NCI-H226 (cell line): ENCODE data around the gene PCGF3.
"Not testable (repeated sequence)": the region's sequence is repeated elsewhere in the genome, so short reads cannot be mapped to it uniquely, and the experiment has no call there.

Experiments
- DNase-seq: peaks from one replicate; pipeline ENCODE4 v3.0.0-alpha.2; 2015

PCGF3 gene

DNA sequence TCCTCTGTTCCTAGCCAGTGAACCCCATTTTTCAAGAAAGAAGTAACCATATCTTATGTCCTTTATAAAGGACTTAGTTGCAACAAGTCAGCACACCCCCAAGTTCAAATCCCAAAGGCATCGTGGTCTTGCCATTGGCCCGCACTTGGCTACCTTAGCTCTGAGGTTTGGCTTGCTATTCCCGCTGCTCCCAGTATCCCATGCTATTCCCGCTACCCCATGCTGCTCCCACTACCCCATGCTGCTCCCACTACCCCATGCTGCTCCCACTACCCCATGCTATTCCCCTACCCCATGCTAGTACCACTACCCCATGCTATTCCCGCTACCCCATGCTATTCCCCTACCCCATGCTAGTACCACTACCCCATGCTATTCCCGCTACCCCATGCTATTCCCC, 37.4 kb upstream of the PCGF3 start:
- DNase-seq, result not testable (repeated sequence)

DNA sequence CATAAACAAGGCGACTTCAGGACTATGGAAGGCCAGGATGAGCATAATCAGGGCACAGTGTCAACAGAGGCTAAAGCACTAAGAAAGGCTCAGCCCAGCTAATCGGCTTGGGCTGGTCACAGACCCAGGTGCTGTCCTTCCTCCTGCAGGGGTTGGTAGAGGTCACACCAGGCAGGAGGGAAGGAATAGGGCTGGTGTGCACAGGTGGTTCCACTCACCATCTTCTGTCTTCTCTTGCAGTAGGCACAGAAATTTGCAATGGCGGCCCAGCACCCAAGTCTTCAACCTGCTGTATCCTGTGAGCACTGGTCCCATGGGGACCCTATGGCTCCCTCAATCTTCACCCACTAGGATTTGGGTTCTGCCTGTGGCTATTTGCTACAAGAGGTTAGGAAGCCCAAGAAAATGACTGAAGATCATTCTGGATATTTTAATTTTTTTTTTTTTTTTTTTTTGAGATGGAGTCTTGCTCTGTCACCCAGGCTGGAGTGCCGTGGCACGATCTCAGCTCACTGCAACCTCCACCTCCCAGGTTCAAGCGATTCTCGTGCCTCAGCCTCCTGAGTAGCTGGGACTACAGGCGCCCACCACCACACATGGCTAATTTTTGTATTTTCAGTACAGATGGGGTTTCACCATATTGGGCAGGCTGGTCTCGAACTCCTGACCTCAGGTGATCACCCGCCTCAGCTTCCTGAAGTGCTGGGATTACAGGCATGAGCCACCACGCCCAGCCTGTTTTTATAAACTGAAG, 35.6 kb upstream of the PCGF3 start:
- not testable (repeated sequence) for DNase-seq

DNA sequence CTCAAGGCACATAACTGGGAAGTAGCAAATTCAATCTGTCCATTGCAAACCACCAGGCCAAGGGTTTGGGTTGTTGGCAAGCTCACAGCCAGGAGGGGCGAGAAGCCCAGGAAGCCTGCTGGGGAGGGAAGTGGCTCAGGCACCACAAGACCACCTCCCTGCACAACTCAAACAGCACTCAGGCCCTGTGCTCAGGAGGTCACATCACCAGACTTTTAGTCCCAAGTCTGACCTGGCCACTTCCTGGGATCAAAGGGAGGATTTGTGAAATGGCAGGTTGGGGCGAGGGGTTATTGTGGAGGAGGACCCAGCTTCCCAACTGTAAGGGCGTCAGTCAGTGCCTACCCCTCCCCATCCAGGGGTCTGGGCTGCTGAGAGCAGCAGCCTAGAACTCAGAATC, 33.9 kb upstream of the PCGF3 start:
- DNase-seq, result no peak

DNA sequence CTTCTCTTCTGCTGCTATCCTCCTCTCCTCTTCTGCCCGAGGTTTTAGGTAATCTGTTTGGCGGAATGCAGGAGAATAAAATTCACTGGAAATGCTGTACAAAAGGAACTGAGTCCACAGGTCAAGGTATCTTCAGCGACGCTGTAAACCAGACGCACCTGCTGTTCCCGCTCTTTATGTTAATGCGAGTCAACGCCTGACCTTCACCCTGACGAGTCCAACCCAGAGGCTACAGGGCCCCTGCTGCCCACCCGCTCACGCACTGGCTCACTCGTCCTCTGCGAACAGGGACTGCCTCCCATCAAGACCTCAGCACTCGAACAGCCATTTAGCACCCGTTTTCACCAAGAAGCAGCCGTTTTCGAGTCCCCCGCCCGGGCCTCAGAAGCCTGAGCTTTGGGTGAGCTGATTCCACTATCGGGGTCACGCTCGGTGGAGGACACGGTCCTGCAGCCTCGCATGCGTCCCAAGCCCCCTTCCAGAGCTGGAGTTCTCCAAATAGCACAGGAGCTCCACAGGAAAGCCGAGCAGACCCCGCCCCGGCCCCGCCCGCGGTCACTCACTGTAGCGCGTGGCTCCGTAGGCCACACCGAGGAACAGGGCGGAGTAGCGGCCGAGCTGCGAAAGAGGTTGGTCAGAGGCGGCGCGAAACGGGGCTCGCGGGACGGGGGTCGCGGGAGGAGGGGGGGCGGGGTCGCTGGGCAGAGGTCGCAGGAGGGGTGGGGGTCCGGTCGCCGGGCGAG, 32.1 kb upstream of the PCGF3 start:
- no peak for DNase-seq

DNA sequence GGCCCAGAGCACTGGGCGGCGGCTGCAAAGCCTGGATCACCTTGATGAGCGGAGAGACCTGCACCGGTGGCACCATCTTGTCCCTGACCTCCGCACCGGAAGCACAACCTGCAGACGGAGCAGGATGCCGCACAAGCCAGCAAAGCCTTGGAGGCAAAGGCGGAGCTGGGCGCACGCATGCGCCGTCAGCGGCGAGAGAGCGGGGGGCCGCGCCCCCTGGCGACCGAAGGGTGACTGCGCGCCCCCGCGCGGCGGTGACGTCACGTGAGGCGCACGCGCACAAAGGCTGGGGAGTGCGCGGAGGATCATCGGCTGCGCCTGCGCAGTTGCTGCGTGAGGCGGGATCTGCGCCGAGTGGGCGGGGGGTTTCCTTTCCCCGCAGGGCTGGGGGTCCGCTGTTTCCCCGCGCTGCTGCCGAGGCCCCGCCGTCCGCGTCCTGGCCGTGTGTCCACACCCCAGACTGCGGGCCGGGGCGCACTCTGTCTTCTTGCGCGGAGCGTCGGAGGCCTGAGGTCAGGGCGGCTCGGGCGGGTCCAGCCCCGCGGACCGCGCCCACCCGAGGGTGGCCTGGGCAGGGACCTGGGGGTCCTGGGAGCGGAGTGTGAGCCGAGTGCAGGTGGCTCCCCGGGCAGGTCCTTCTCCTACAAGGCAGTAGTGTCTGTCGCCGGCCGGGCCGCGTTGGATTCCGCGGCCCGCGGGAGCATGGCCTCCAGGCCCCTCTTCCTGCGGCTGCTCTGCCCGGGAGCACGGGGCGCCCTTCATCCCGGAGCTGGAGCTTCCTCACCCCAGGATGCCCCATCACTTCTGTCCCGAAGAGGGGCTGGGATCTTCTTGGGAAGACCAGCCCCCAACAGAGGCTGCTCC, 31.2 kb upstream of the PCGF3 start, which contains the start of the genes ATP5ME and MYL5:
TSS of gene ATP5ME (minus strand) at position 105 of the 864 bp plus-strand sequence. CDS start at position 76, 29 bp downstream.
TSS of gene MYL5 (plus strand) at position 371 of the 864 bp plus-strand sequence. CDS start 3,485 bp downstream, outside the sequence.
- DNase-seq, result peak; percentile 79

DNA sequence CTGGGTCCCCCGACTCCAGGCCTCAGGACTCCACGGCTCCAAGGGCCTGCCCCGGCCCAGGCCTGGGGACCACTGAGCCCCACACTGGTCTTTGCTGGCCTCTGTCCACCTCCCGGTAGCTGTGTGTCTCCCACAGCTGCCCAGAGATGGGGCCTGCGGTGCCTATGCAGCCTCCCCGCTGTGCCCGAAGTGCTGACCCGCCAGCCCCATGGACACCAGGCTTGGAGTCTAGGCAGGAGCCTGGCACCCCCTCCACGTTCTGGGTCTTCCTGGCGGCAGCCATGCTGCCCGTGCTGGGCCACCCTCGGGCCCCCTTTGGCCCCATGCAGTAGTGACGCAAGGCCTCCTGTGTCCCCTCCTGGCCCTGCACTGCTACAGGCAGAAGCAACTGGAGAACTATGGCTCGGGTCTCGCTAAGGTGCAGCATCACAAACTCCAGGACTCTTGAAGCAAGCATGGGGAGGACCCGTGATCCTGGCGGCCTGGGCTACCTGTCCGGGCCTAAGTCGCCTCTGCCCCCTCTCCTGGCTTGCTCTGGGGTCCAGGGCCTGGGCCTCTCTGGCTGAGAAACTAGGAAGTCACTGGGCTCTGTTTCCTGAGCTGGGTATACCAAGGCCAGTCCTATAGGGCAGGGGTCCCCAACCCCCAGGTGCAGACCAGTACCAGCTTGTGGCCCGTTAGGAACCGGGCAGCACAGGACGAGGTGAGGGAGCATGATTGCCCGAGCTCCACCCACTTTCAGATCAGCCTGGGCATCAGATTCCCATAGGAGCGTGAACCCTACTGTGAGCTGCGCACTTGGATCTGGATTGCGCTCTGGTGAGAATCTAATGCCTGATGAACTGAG, 30.4 kb upstream of the PCGF3 start:
- DNase-seq, result no peak

DNA sequence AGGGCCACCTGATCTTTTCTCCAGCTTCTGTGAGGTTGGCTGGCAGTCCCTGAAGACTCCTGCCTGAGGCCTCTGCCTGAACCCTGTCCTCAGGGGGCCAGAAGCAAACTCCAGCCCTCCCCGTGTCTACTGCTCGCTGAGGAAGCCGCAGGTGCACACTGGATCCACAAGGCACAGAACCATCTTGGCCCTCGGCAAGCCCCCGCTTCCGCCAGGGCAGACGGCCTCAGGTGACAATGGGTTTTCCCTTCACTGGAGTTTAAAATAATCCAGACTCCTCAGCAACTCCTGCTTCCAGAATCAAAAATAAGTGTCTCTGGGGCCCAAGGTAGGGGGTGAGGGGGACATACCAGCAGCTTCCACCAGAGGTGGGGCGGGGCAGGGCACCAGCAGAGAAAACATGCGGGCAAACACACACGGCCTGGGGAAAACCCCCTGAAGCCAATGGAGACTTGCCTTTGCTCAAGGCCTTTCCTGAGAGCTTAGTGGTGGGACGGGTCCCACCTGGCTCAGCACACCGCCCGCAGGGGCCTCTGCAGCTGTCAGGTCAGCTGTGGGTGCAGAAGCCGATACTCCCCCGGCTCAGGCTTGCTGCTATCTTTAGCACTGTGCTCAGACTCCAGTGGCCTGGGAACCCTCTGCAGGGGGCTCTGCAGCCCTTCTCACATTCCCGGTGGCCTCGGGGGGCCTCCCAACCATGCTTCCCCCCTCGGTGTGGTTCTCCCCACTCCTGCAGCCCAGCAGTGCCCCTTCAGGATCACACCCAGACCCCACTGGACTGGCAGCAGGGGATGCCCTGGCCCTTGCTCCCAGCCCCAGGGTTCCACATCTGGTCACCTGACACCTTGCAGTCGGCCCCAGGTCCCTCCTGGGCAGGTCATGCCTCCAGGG, 29.4 kb upstream of the PCGF3 start:
- DNase-seq, result no peak

DNA sequence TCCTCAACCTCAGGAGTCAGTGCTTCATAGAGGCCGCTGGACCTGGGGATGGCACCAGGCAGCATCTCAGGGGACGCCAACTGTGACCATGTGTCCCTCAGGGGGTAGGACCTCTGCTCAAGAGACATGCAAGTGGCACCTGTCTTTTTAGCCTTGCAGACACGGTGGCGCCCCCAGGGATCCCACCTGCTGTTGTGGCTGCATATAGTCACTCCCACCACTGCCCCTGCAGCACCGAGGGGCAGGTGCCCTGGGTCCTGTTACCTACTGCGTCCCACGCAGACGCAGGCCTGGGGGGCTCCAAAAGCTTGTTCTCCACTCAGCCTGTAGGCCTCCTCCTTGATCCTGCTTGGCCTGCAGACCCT, 28.8 kb upstream of the PCGF3 start:
- no peak for DNase-seq

DNA sequence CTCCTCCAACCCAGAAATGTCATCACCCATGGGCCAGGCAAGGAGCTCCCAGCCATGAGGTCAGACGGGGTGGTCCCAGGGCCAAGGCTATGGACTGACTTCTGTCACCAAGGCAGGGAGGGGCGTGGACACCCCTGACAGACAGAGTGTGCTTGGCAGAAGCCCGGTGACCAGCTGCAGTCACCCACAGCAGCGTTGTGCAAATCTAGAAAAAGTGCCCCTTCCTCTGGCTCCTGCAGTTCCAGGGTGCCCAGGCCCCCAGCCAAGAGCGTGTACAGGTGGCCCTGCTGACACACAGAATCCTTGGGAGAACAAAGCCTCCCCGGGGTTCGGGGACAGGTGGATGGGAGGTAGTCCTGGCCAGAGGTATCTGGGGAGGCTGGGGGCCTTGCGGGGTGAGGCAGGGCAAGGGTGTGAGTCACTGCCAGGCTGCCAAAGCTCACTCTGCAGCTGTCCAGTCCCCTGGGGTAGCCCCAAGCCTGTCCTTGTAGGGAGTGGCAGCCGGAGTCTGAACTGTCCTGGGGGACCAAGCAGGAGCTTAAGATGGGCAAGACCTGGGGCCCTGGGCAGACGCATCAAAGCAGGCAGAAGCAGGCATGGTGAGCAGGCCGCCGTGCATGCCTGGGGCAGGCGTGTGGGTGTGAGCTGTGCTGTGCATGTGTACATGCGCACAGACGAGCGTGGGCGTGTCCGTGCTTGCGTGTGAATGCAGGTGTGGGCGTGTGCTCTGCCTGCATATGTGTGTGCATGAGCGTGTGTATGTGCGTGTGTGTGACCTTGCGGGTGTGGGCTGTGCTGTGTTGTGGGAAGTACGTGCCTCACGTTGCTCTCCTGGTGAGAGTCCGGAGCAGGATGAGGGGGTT, 28.0 kb upstream of the PCGF3 start:
- no peak for DNase-seq

DNA sequence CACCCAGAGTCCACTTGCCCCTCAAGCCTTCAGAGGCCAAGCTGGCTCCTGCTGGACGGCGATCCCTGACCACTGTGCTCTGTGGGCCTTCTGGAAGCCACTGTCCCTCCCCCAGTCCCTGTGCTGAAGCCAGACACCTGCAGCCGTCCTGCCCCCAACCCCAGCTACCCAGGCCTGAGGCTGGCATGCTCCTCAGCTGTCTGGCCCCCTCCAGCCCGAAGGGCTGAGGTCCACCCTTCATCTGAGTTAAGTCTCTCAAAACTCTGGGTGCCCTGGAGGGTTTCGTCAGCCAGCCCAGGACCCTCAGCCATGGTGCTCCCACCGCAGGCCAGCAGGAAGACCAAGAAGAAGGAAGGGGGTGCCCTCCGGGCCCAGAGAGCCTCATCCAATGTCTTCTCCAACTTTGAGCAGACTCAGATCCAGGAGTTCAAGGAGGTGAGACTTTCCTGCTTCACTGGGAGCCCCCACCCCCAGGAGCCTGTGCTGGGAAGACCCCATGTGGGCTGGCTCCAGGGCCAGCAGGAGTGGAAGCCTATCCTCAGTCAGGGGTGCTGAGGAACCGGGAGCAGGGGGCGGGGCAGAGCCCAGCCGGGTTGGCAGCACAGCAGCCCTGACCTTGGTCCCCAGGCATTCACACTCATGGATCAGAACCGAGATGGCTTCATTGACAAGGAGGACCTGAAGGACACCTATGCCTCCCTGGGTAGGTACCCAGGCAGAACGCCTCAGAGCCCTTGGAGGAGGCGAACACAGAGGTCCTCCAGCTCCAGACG, 27.1 kb upstream of the PCGF3 start:
- DNase-seq, result no peak

DNA sequence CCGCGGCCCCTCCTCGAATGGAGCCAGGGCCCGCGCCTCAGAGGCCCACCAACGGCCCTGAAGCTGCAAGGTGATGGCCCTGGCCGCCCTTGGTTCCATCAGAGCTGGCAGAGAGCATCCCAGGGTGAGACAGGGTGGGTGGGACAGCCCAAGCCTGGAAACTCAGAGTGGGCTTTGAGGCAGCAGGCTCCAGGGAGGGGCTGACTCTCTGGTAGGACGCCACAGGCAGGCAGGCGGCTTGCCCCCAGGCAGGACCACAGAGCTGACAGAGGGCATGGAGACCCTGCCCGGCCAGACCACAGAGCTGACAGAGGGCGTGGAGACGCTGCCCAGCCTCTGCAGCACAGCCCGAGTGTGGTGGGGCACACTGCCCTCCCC, 26.5 kb upstream of the PCGF3 start:
- no peak for DNase-seq

DNA sequence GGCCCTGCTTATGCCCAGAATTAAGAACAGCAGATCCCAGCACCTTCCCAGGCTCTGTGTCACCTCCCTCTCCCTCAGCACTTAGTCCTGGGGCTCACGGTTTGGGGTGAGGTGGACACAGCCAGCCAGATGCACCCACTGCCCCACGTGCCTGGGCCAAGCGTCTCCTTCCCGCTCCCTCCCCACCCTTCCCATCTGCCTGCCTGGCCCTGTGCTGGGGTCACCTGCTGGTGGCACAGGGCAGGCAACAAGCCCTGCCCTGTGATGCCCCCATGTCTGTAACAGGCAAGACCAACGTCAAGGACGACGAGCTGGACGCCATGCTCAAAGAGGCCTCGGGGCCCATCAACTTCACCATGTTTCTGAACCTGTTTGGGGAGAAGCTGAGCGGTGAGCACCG, 26.0 kb upstream of the PCGF3 start:
- no peak for DNase-seq

DNA sequence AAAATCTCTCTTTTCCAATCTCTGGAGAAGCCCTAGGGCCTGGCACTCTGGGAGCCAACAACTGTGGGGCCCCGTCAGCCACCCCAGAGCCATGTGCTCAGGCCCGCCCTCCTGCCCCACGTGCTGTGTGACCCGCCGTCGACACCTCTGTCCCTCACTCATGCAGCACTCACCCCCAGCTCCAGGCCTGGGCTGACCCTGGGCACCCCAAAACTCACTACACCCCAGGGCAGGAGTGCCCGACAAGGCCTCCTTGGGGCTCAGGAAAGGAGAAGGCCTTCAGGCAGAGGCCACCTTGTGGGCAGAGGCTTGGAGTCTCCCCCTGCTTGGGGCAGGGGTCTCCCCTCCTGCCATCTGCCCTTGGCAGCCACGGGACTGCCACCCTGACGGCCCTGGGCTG, 25.5 kb upstream of the PCGF3 start:
- no peak for DNase-seq

DNA sequence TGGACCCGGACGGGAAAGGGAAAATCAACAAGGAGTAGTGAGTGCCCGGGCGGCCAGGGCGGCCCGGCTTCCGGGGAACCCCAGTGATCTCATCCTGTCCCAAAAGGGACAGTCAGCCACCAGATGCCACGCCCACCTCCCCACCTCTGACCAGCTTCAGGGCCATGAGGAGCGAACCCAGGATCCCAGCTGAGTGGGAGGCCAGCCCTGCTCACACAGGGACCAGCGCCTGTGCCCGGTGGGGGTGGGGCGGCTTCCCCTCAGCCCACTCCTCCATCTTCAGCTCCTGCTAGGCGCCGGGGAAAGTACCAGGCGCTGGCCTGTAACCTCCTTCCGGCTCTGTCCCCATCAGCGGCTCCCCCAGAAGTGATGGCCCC, 25.1 kb upstream of the PCGF3 start:
- DNase-seq, result no peak

DNA sequence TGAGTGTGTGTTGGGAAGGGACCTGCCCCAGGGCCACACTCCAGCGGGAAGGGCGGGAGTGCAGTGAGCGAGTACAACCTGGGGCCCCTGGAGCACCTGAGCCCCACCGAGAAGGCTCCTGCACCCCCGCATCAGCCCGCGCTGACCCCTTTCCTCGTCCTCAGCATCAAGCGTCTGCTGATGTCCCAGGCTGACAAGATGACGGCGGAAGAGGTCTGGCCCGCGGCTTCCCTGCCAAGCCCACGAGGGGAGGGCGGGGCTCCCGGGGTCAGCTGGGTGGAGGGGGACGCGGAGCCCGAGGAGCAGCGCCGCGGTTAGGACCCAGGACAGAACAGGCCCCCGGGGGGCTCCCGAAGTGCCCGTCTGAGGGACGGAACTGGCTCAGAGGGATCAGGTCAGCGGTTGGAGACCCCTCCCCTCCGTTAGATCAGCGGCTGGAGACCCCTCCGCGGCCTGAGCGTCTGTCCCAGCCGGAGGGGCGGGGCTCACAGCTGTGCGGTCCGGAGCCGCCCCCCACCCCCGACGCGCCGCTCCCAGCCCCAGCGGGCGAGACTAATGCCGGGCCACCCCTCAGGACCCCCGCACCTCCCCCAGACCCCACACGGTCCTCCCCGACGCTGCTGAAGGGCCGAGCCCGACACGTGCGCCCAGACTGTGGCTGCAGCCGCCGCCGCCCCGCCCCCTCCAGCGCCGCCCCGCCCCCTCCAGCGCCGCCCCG, 24.5 kb upstream of the PCGF3 start:
- no peak for DNase-seq

DNA sequence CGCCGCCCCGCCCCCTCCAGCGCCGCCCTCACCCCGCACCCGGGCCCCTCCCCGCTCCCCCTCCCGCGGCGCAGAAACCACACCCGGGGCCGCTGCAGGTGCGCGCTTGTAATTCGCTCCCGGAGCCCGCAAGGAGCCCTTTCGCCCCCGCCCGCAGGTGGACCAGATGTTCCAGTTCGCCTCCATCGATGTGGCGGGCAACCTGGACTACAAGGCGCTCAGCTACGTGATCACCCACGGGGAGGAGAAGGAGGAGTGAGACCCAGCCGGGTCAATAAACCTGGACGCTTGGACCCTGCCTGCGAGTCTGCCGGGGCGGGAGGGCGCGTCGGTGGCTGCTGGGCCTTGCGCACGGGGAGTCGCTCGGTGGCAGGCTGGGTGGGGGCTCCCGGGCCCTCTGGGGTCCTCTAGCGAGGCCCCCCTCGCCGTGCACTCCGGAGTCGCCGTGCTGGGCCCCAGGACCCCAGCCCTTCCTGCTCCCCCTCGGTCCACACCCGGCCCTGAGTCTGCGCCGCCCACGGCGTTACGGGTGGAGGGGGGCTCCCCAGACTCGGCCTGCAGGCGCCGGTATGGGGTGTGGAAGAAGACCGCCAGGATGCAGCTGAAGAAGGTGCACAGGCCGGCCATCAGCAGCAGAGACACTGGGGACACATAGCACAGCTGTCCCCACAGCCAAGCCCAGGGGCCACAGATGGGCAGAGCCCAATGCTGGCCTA, 23.7 kb upstream of the PCGF3 start:
- DNase-seq, result no peak

DNA sequence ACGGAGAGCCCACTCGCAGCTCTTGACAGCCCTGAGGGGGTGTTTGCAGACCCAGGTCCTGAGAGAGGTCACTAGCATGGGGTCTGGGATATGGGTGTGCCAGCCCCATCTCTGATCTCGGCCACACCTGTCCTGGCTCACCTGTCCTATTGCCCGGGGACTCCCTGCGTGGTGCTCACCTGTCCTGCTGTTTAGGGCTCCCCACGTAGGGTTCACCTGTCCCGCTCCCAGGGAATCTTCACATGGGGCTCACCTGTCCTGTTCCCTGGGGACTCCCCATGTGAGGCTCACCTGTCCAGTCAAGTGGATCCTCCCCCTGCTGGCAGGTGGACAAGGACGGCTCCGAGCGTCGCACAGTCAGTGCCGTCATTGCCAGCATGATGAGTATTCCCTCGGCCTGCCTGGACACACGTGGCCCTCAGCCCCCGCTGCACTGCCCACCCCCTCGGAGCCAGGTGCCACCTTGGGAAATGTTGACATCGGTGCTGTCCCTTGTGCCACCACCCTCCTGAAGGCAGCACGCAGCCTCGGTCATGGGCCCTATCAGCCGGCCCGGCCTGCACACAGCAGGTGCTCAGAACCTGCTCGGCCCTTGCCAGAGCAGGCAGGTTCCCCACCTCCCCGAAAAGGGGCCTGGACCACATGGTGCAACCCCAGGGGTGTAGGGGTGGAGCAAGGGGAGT, 23.0 kb upstream of the PCGF3 start:
- no peak for DNase-seq
